Prostate gland (tissue), 2 donors: ENCODE data around the gene TUBD1. TPM values are rescaled to one million over a fixed set of nuclear protein-coding genes. Genes with fewer than 3 reads are reported as not detected.
"Not testable (repeated sequence)": the region's sequence is repeated elsewhere in the genome, so short reads cannot be mapped to it uniquely, and the experiment has no call there.

ENCODE experiments used
- DNase-seq: peaks from one replicate; pipeline ENCODE4 v3.0.0-alpha.2; 2019; ENCODE audit warnings: low spot score
- H3K27ac ChIP-seq, 2 donors: fragments of 200-600 bp; sonication (generic); 2 replicates each; pipeline ENCODE4 v1.5.1; 2017 to 2019
- H3K27me3 ChIP-seq: fragments of 200-600 bp; sonication (generic); replicated peaks from 2 replicates; pipeline ENCODE4 v1.5.1; 2019; ENCODE audit not compliant: insufficient read depth
- H3K36me3 ChIP-seq, 2 donors: fragments of 200-600 bp; sonication (generic); 1 replicate in 1 of 2; 2 replicates in 1 of 2; pipeline versions ENCODE4 v1.5.1 to v1.8.1; 2017 to 2019
- H3K4me1 ChIP-seq: fragments of 200-600 bp; sonication (generic); replicated peaks from 2 replicates; pipeline ENCODE4 v1.5.1; 2019
- H3K4me3 ChIP-seq, 2 donors: fragments of 200-600 bp; sonication (generic); 2 replicates each; pipeline ENCODE4 v1.5.1; 2017 to 2019
- H3K9me3 ChIP-seq: fragments of 200-600 bp; sonication (generic); 2 replicates; pipeline ENCODE4 v1.5.1; 2017
- CTCF ChIP-seq, 4 experiments: fragments of 200-600 bp in 2 of 4; fragments of 450-650 bp in 2 of 4; sonication (generic) in 2 of 4; IDR thresholded peaks; 1 replicate in 3 of 4; 2 replicates in 1 of 4; pipeline ENCODE4 v1.5.1; 2016 to 2019; ENCODE audit warnings: antibody characterized with exemption in 4 of 4, mild to moderate bottlenecking in 2 of 4, moderate library complexity in 2 of 4
- POLR2A ChIP-seq: fragments of 450-650 bp; IDR thresholded peaks from one replicate; pipeline ENCODE4 v1.6.1; 2016; ENCODE audit warnings: antibody characterized with exemption, mild to moderate bottlenecking
- POLR2AphosphoS5 ChIP-seq: sonication (generic); formaldehyde crosslinking; IDR thresholded peaks from one replicate; pipeline ENCODE4 v1.6.1; 2017; ENCODE audit warnings: antibody characterized with exemption
- WGBS: methylation state at CpG from one replicate; pipeline ENCODE4 v1.1.5; 2018; 5-methylcytosine and 5-hydroxymethylcytosine counted together
- intact Hi-C: fragments of 100-400 bp; cut with DNase I; formaldehyde crosslinking; loops from one replicate; pipeline ENCODE4 v1.14.2; 2022
- total RNA-seq, 2 donors: library from RNA; depleted of rRNA; stranded (reverse); fragments of >200 nt; gene quantifications; one replicate each; pipeline ENCODE4 v1.1.0, GENCODE V29; 2016

TUBD1 gene
- total RNA-seq = 10 to 100 TPM; 13.3 to 22.5 TPM

GRCh38 chr17:59892924-59893675 is at the start of gene TUBD1, which contains the start of gene RPS6KB1:
Gene TUBD1, minus strand, starts transcription at chr17:59892943. Its CDS starts 1,941 bp downstream, at chr17:59891002.
Gene RPS6KB1, plus strand, starts transcription at chr17:59893121. Its CDS starts 64 bp downstream, at chr17:59893185.
- peaks cover 14% of the 10 kb centered on the region for H3K4me1 ChIP-seq
- no peak for TF ChIP-seq CTCF (IDR thresholded peaks at IDR 0.05)
- TF ChIP-seq POLR2AphosphoS5 = peak; percentile 99
- TF ChIP-seq POLR2A = peak; percentile 81
- H3K4me3 ChIP-seq = peak within 1 kb of the TSS; percentile 65 to 68
- intact Hi-C loops = no loop called here
- WGBS = under 1% methylated on average over 61 of the region's 61 CpGs
- no peaks in the 10 kb centered on the region for H3K36me3 ChIP-seq
- no peaks in the 10 kb centered on the region for H3K27me3 ChIP-seq
- H3K9me3 ChIP-seq = no peaks in the 10 kb centered on the region
- peak; percentile 97 for DNase-seq
- H3K27ac ChIP-seq = peak within 1 kb of the TSS; percentile 80 to 83

- DNase-seq = no peak
- Histone ChIP-seq H3K27me3 (no peaks in the 10 kb centered on the region), H3K4me1 (no peaks in the 10 kb centered on the region), H3K27ac (no peak overlapping the region), H3K4me3 (no peak overlapping the region), H3K36me3 (peaks cover 3% of the 10 kb centered on the region in 2 donors), H3K9me3 (no peaks in the 10 kb centered on the region)
- intact Hi-C loops = no loop called here
- TF ChIP-seq POLR2A = no peak
- WGBS = 79% methylated on average over 1 of the region's 1 CpG
Observed at GRCh38 chr17:59941131-59941530, 48.4 kb upstream of the TUBD1 start.

- H3K27ac ChIP-seq, H3K4me3 ChIP-seq, H3K36me3 ChIP-seq, H3K27me3 ChIP-seq, H3K4me1 ChIP-seq, H3K9me3 ChIP-seq, intact Hi-C loops, DNase-seq: not testable (repeated sequence)
- 79% methylated on average over 3 of the region's 3 CpGs for WGBS
Observed at GRCh38 chr17:59940697-59941096, 48.0 kb upstream of the TUBD1 start.

- H3K27ac ChIP-seq, H3K4me3 ChIP-seq, H3K27me3 ChIP-seq, H3K9me3 ChIP-seq, intact Hi-C loops, H3K36me3 ChIP-seq, H3K4me1 ChIP-seq, DNase-seq: not testable (repeated sequence)
- WGBS = 93% methylated on average over 1 of the region's 1 CpG
Observed at GRCh38 chr17:59933317-59933716, 40.6 kb upstream of the TUBD1 start.

- H3K4me3 ChIP-seq, H3K4me1 ChIP-seq, DNase-seq, H3K27me3 ChIP-seq, intact Hi-C loops, H3K27ac ChIP-seq, H3K9me3 ChIP-seq, H3K36me3 ChIP-seq: not testable (repeated sequence)
- WGBS = 38% methylated on average over 3 of the region's 3 CpGs
Observed at GRCh38 chr17:59930768-59931167, 38.0 kb upstream of the TUBD1 start.

GRCh38 chr17:59930121-59930520 is 37.4 kb upstream of the TUBD1 start:
- H3K36me3 ChIP-seq, H3K27ac ChIP-seq, intact Hi-C loops, H3K27me3 ChIP-seq, H3K4me3 ChIP-seq, H3K4me1 ChIP-seq, DNase-seq, H3K9me3 ChIP-seq: not testable (repeated sequence)
- 98% methylated on average over 2 of the region's 2 CpGs for WGBS

GRCh38 chr17:59920637-59921036 is 27.9 kb upstream of the TUBD1 start:
- DNase-seq, intact Hi-C loops, H3K4me1 ChIP-seq, H3K36me3 ChIP-seq, H3K4me3 ChIP-seq, H3K9me3 ChIP-seq, H3K27me3 ChIP-seq, H3K27ac ChIP-seq: not testable (repeated sequence)
- 98% methylated on average over 5 of the region's 5 CpGs for WGBS

- no peak for DNase-seq
- no peaks in the 10 kb centered on the region for H3K27me3 ChIP-seq
- no peaks in the 10 kb centered on the region for H3K4me1 ChIP-seq
- intact Hi-C loops = no loop called here
- H3K27ac ChIP-seq = no peak overlapping the region
- H3K36me3 ChIP-seq = peaks cover 0 to 4% of the 10 kb centered on the region in 2 donors
- H3K9me3 ChIP-seq = no peaks in the 10 kb centered on the region
- H3K4me3 ChIP-seq = no peak overlapping the region
- TF ChIP-seq POLR2AphosphoS5 = no peak
- TF ChIP-seq CTCF (IDR thresholded peaks at IDR 0.05) = no peak
- no peak for TF ChIP-seq POLR2A
Observed at GRCh38 chr17:59916446-59916845, 23.7 kb upstream of the TUBD1 start.
